HEK293 (cell line): Measurements from ENCODE around the gene SH3RF3.

Experiments used
- BCL11B ChIP-seq: fragments of 450-650 bp; formaldehyde crosslinking; IDR thresholded peaks from 2 replicates; pipeline ENCODE4 v1.5.1; 2016; ENCODE audit warnings: low read depth, missing biosample characterization, missing genetic modification characterization
- KLF1 ChIP-seq: fragments of 450-650 bp; formaldehyde crosslinking; IDR thresholded peaks from 2 replicates; pipeline ENCODE4 v1.5.1; 2016; ENCODE audit warnings: missing biosample characterization, missing genetic modification characterization
- YY1 ChIP-seq: fragments of 450-650 bp; formaldehyde crosslinking; IDR thresholded peaks from 2 replicates; pipeline ENCODE4 v1.5.1; 2018; ENCODE audit warnings: missing biosample characterization, missing genetic modification characterization
- ZBTB44 ChIP-seq: fragments of 450-650 bp; IDR thresholded peaks from 2 replicates; pipeline ENCODE4 v1.5.1; 2018; ENCODE audit warnings: missing biosample characterization, mild to moderate bottlenecking, missing genetic modification characterization
- ZBTB7A ChIP-seq: fragments of 450-650 bp; formaldehyde crosslinking; IDR thresholded peaks from 2 replicates; pipeline ENCODE4 v1.5.1; 2016; ENCODE audit warnings: low read depth, missing biosample characterization, missing genetic modification characterization
- ZFP41 ChIP-seq: fragments of 450-650 bp; formaldehyde crosslinking; IDR thresholded peaks from 2 replicates; pipeline ENCODE4 v1.5.1; 2016; ENCODE audit warnings: missing biosample characterization, missing genetic modification characterization, borderline replicate concordance
- ZNF138 ChIP-seq: fragments of 450-650 bp; formaldehyde crosslinking; IDR thresholded peaks from 2 replicates; pipeline ENCODE4 v1.5.1; 2016; ENCODE audit warnings: missing biosample characterization, missing genetic modification characterization, borderline replicate concordance
- ZNF157 ChIP-seq: fragments of 450-650 bp; formaldehyde crosslinking; IDR thresholded peaks from 2 replicates; pipeline ENCODE4 v1.5.1; 2016; ENCODE audit warnings: missing biosample characterization, missing genetic modification characterization
- ZNF530 ChIP-seq: fragments of 450-650 bp; formaldehyde crosslinking; IDR thresholded peaks from 2 replicates; pipeline ENCODE4 v1.5.1; 2016; ENCODE audit warnings: low read depth, missing biosample characterization, missing genetic modification characterization
- ZNF791 ChIP-seq: fragments of 450-650 bp; formaldehyde crosslinking; IDR thresholded peaks from 2 replicates; pipeline ENCODE4 v1.5.1; 2016; ENCODE audit warnings: missing biosample characterization, missing genetic modification characterization
- TF ChIP-seq, protein P1 (sequence below): fragments of 450-650 bp; formaldehyde crosslinking; IDR thresholded peaks from 2 replicates; pipeline ENCODE4 v1.5.1; 2016; ENCODE audit warnings: missing biosample characterization, missing genetic modification characterization

GRCh38 chr2:109220860-109221259 lies 91.9 kb downstream of the SH3RF3 start:
- no peak for TF ChIP-seq ZFP41 (tag by site-specific recombination)
- TF ChIP-seq ZBTB44 (tag by site-specific recombination) = no peak
- no peak for TF ChIP-seq ZNF157 (tag by site-specific recombination)
- no peak for TF ChIP-seq ZBTB7A
- no peak for TF ChIP-seq KLF1
- TF ChIP-seq YY1 (tag by site-specific recombination) = no peak
- TF ChIP-seq ZNF791 (tag by site-specific recombination) = no peak
- TF ChIP-seq ZNF530 (tag by site-specific recombination) = no peak
- no peak for TF ChIP-seq BCL11B (tag by site-specific recombination)
- TF ChIP-seq, protein P1, sequence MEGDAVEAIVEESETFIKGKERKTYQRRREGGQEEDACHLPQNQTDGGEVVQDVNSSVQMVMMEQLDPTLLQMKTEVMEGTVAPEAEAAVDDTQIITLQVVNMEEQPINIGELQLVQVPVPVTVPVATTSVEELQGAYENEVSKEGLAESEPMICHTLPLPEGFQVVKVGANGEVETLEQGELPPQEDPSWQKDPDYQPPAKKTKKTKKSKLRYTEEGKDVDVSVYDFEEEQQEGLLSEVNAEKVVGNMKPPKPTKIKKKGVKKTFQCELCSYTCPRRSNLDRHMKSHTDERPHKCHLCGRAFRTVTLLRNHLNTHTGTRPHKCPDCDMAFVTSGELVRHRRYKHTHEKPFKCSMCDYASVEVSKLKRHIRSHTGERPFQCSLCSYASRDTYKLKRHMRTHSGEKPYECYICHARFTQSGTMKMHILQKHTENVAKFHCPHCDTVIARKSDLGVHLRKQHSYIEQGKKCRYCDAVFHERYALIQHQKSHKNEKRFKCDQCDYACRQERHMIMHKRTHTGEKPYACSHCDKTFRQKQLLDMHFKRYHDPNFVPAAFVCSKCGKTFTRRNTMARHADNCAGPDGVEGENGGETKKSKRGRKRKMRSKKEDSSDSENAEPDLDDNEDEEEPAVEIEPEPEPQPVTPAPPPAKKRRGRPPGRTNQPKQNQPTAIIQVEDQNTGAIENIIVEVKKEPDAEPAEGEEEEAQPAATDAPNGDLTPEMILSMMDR = no peak
- TF ChIP-seq ZNF138 (tag by site-specific recombination) = no peak
